DMS114 treated with DMSO at 0.1 percent for 48 hours (cell line): ENCODE results near the gene RAB3C.

Source experiments
- DNase-seq: peaks from one replicate; lab custom pipeline; 2025; ENCODE audit not compliant: unreplicated experiment; lab: John Stamatoyannopoulos, UW

The RAB3C gene

GRCh38 chr5:58718269-58718978 lies 135.5 kb downstream of the RAB3C start:
- no peak for DNase-seq

GRCh38 chr5:58722160-58722559 lies 139.3 kb downstream of the RAB3C start:
- DNase-seq, result no peak

GRCh38 chr5:58724992-58725391 lies 142.1 kb downstream of the RAB3C start:
- DNase-seq, result no peak

GRCh38 chr5:58731641-58732040 lies 148.8 kb downstream of the RAB3C start:
- DNase-seq, result no peak

GRCh38 chr5:58735637-58736036 lies 152.8 kb downstream of the RAB3C start:
- no peak for DNase-seq

- DNase-seq, result no peak
Measured at GRCh38 chr5:58736214-58736613, 153.3 kb downstream of the RAB3C start.

GRCh38 chr5:58737671-58738070 lies 154.8 kb downstream of the RAB3C start:
- no peak for DNase-seq

GRCh38 chr5:58738336-58738735 lies 155.5 kb downstream of the RAB3C start:
- no peak for DNase-seq

- no peak for DNase-seq
Measured at GRCh38 chr5:58739051-58739450, 156.2 kb downstream of the RAB3C start.

- DNase-seq, result no peak
Measured at GRCh38 chr5:58740956-58741355, 158.1 kb downstream of the RAB3C start.

- DNase-seq, result no peak
Measured at GRCh38 chr5:58745350-58745749, 162.5 kb downstream of the RAB3C start.

- DNase-seq, result no peak
Measured at GRCh38 chr5:58746321-58746720, 163.4 kb downstream of the RAB3C start.

- no peak for DNase-seq
Measured at GRCh38 chr5:58750036-58750435, 167.2 kb downstream of the RAB3C start.

GRCh38 chr5:58751222-58751837 lies 168.5 kb downstream of the RAB3C start:
- DNase-seq, result no peak

- no peak for DNase-seq
Measured at GRCh38 chr5:58752104-58752503, 169.2 kb downstream of the RAB3C start.

GRCh38 chr5:58753446-58753845 lies 170.6 kb downstream of the RAB3C start:
- DNase-seq, result no peak

- no peak for DNase-seq
Measured at GRCh38 chr5:58754250-58754649, 171.4 kb downstream of the RAB3C start.

- DNase-seq, result no peak
Measured at GRCh38 chr5:58755397-58755796, 172.5 kb downstream of the RAB3C start.

- no peak for DNase-seq
Measured at GRCh38 chr5:58759745-58760144, 176.9 kb downstream of the RAB3C start.

- DNase-seq, result no peak
Measured at GRCh38 chr5:58760222-58760621, 177.3 kb downstream of the RAB3C start.

GRCh38 chr5:58761407-58761806 lies 178.5 kb downstream of the RAB3C start:
- no peak for DNase-seq

- no peak for DNase-seq
Measured at GRCh38 chr5:58763390-58763789, 180.5 kb downstream of the RAB3C start.

GRCh38 chr5:58764199-58764598 lies 181.3 kb downstream of the RAB3C start:
- no peak for DNase-seq
